Right lobe of liver (tissue), 6 donors: ENCODE measurements around the gene ARFGAP3. TPM values are rescaled to one million over a fixed set of nuclear protein-coding genes. Genes with fewer than 3 reads are reported as not detected.

Experiments used
- ATAC-seq, 4 donors: fragments of 200-7000 bp; cut with Tn5 transposase; one replicate each; pipeline ENCODE4 v1.9.1; 2020; ENCODE audit warnings: mild to moderate bottlenecking in 4 of 4, moderate library complexity in 4 of 4
- DNase-seq, 3 donors: peaks; one replicate each; pipeline ENCODE4 v3.0.0-alpha.2; 2020
- H3K27ac ChIP-seq, 3 donors: fragments of 200-600 bp; one replicate each; pipeline ENCODE4 v1.8.0; 2022
- H3K27me3 ChIP-seq, 2 donors: fragments of 200-600 bp; one replicate each; pipeline ENCODE4 v1.8.0; 2022
- H3K36me3 ChIP-seq, 4 donors: fragments of 200-600 bp; sonication (generic) in 1 of 4; one replicate each; pipeline versions ENCODE4 v1.5.1 to v1.8.0; 2017 to 2022; ENCODE audit warnings: control low read depth in 1 of 4
- H3K4me1 ChIP-seq, 4 donors: fragments of 200-600 bp; sonication (generic) in 1 of 4; one replicate each; pipeline versions ENCODE4 v1.5.1 to v1.8.0; 2017 to 2022; ENCODE audit warnings: control low read depth in 1 of 4
- H3K4me3 ChIP-seq, 3 donors: fragments of 200-600 bp; one replicate each; pipeline ENCODE4 v1.8.0; 2022
- H3K9me3 ChIP-seq, 4 donors: fragments of 200-600 bp; sonication (generic) in 1 of 4; one replicate each; pipeline versions ENCODE4 v1.5.1 to v1.8.0; 2017 to 2022; ENCODE audit warnings: control low read depth in 1 of 4
- CTCF ChIP-seq, 4 donors: fragments of 200-600 bp in 3 of 4; fragments of 450-650 bp in 1 of 4; IDR thresholded peaks; one replicate each; pipeline versions ENCODE4 v1.5.1 to v1.8.0; 2016 to 2022; ENCODE audit warnings: antibody characterized with exemption in 4 of 4, mild to moderate bottlenecking in 2 of 4
- POLR2A ChIP-seq: fragments of 450-650 bp; IDR thresholded peaks from one replicate; pipeline ENCODE4 v1.6.1; 2017; ENCODE audit warnings: antibody characterized with exemption, mild to moderate bottlenecking
- WGBS: methylation state at CpG from one replicate; pipeline ENCODE4 v1.1.6; 2018; ENCODE audit warnings: low coverage, low lambda C conversion rate; ENCODE audit not compliant: insufficient coverage; ENCODE audit errors: missing lambda C conversion rate; 5-methylcytosine and 5-hydroxymethylcytosine counted together
- intact Hi-C, 2 donors: fragments of 100-400 bp; cut with DNase I; formaldehyde crosslinking; loops; one replicate each; pipeline versions ENCODE4 v1.11.2 to v1.14.1; 2022
- total RNA-seq, 6 experiments: library from RNA; depleted of rRNA in 2 of 6; stranded (reverse); fragments of >200 nt in 2 of 6; fragmentation: NEBNext Ultra II Directional in 3 of 6; extraction: Animal tissue kit (Norgen Biotek cat#: 25700) in 3 of 6; gene quantifications; one replicate each; pipeline versions ENCODE4 v1.1.0 to v1.2.4, GENCODE V29; 2016 to 2023
- donor health status: DM: no; HTN: yes; CAD: no.
- donor health status: DM: no; HTN: no; CAD: no.
- donor health status: DM: no; HTN: no; CAD: no.
- donor health status: DM: no; HTN: yes; CAD: no.
- donor health status: DM: no; HTN: yes; CAD: no.

ARFGAP3 gene
- total RNA-seq, 6 experiments from 2014 or later, result 19.8 to 48.4 (median 30.4) TPM

DNA sequence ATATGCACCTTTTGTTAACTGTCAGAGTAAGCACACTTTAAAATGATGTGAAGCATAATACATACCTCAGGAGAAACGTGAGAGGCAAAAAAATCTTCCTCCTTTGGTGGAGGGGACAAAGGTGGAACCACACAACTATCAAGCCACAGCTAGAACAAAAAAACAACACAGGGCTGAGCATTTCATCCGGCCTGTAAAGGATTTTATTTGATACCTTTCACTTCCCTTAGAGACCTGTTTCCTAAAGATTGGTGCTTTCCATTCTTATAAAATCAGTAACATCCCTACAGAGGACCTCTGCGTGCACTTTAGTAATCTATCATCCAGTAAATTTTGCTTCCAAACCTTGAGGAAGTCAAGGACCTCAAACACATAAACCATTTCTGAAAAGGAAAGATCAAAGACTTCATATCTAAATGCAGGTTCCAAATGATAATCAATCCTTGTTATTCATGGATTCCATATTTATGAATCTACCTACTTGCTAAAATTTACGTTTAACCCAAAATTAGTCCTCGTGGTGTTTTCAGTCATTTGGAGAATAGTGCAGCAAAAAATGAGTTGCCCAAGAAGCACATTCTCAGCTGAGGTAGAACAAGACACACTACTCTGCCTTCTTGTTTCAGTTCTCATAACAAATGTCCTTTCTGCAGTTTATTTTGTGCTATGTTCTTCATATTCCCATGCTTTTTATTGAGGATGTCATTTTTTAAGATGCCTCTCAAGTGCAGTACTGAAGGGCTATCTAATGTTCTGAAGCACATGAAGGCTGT, 22.7 kb downstream of the ARFGAP3 start:
- ATAC-seq (no peak), DNase-seq (no peak)
- no peaks in the 10 kb centered on the region for H3K27me3 ChIP-seq
- no peaks in the 10 kb centered on the region for H3K4me1 ChIP-seq
- TF ChIP-seq POLR2A (no peak), CTCF (IDR thresholded peaks at IDR 0.05) (no peak)
- H3K36me3 ChIP-seq, result peaks cover 5 to 76% (median 30%) of the 10 kb centered on the region in 4 donors
- WGBS, result 61% methylated on average over 5 of the region's 5 CpGs
- H3K9me3 ChIP-seq, result no peaks in the 10 kb centered on the region
- no peak overlapping the region for H3K27ac ChIP-seq
- intact Hi-C loops, result no loop called here
- H3K4me3 ChIP-seq, result no peak overlapping the region

DNA sequence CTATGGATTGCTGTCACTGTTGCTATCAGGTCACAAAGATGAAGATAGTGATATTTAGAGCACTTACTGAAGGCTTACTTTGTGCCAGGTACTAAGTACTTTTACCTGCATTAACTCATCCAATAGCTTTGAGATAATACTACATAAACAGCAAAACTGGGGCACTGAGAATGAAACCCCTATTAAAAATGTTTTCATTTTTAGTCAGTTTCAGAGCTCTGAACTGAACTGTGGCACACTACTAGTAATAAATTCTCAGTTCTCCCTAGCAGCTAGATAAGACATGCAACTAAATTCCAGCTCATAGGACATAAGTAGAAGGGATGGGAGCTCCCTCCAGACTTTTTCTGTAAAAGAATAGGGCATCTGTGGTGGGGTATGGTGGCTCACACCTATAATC, 24.0 kb downstream of the ARFGAP3 start:
- H3K4me3 ChIP-seq, result no peak overlapping the region
- no peaks in the 10 kb centered on the region for H3K9me3 ChIP-seq
- peaks cover 5 to 79% (median 31%) of the 10 kb centered on the region in 4 donors for H3K36me3 ChIP-seq
- no peaks in the 10 kb centered on the region for H3K4me1 ChIP-seq
- no peaks in the 10 kb centered on the region for H3K27me3 ChIP-seq
- TF ChIP-seq CTCF (IDR thresholded peaks at IDR 0.05) (no peak), POLR2A (no peak)
- DNase-seq, result no peak
- intact Hi-C loops, result no loop called here
- no peak for ATAC-seq
- no peak overlapping the region for H3K27ac ChIP-seq

GRCh38 chr22:42831712-42832111, 25.4 kb downstream of the ARFGAP3 start:
- intact Hi-C loops, result no loop called here
- no peak overlapping the region for H3K27ac ChIP-seq
- ATAC-seq, result no peak
- no peaks in the 10 kb centered on the region for H3K27me3 ChIP-seq
- DNase-seq, result no peak
- TF ChIP-seq POLR2A, result no peak
- no peak for TF ChIP-seq CTCF (IDR thresholded peaks at IDR 0.05)
- WGBS, result 94% methylated on average over 4 of the region's 4 CpGs
- H3K9me3 ChIP-seq, result no peaks in the 10 kb centered on the region
- no peaks in the 10 kb centered on the region for H3K4me1 ChIP-seq
- H3K4me3 ChIP-seq, result no peak overlapping the region
- peaks cover 6 to 87% (median 39%) of the 10 kb centered on the region in 4 donors for H3K36me3 ChIP-seq

DNA sequence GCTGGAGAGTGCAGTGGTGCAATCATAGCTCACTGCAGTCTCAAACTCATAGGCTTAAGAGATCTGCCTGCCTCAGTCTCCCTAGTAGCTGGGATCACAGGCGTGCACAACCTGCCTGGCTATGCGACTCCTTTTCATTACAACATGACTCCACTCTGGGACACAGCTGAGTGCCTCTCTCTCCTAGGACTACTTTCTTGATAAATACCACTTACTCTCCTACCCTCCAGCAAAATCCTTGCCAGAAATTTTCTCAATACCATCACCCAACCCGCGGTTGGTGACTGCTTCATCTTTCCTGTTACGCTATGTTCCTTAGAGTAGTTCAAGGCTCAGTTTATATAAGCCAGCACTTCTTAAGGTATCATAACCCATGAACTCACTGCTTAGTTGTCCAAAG, 26.9 kb downstream of the ARFGAP3 start:
- peaks cover 13 to 93% (median 42%) of the 10 kb centered on the region in 4 donors for H3K36me3 ChIP-seq
- no peak for DNase-seq
- WGBS, result 90% methylated on average over 5 of the region's 5 CpGs

More for the DNA sequence above, 26.9 kb downstream of the ARFGAP3 start:
- H3K4me3 ChIP-seq, result no peak overlapping the region
- TF ChIP-seq CTCF (IDR thresholded peaks at IDR 0.05) (no peak), POLR2A (no peak)
- intact Hi-C loops, result no loop called here
- no peaks in the 10 kb centered on the region for H3K27me3 ChIP-seq
- H3K4me1 ChIP-seq, result no peaks in the 10 kb centered on the region
- no peak overlapping the region for H3K27ac ChIP-seq
- ATAC-seq, result no peak
- no peaks in the 10 kb centered on the region for H3K9me3 ChIP-seq
